ENCODE data around the gene GBP3. TPM values are rescaled to one million over a fixed set of nuclear protein-coding genes. Genes with fewer than 3 reads are reported as not detected.

Gene GBP3
- total RNA-seq, 2 donors from 2014 or later = 8.0 to 8.2 TPM

DNA sequence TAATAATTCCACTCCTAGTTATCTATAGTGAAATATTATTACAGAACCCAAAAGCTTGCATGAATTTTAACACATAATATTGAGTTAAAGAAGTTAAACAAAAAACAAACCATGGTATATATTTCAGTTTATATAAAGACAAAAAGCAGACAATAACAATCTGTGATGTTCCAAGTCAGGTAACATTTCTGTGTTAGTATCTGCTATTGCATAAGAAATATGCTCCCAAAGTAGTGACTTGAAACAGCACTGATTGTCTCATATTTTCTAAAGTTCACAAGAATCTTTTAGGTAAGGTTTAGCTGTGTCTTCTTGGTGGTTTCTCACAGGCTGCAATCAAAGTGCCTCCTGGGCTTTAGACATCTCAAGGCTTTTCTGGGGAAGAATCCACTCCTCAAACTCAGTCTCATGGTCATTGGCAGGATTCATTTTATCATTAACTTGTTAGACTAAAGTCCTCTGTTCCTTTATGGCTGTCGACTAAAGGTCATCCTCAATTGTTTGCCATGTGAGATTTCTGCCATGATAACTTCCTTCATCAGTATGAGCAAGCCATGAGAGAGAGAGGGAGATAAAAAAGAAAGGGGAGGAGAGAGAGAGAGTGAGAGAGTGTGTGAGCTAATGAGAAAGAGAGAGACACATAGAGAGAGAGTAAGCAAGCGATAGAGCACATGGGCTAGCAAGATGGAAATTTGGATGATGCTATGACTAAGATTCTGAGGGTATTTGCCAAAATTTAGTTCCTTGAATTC lies 22.5 kb upstream of the GBP3 start:
- ATAC-seq (no peak), DNase-seq (no peak)
- no peak overlapping the region for H3K4me3 ChIP-seq
- no peaks in the 10 kb centered on the region for H3K4me1 ChIP-seq
- no peaks in the 10 kb centered on the region for H3K9me3 ChIP-seq
- WGBS, 2 donors = 38 to 46% methylated on average over 2 of the region's 2 CpGs
- TF ChIP-seq POLR2A (IDR thresholded peaks at IDR 0.05) = no peak
- TF ChIP-seq, protein P1, sequence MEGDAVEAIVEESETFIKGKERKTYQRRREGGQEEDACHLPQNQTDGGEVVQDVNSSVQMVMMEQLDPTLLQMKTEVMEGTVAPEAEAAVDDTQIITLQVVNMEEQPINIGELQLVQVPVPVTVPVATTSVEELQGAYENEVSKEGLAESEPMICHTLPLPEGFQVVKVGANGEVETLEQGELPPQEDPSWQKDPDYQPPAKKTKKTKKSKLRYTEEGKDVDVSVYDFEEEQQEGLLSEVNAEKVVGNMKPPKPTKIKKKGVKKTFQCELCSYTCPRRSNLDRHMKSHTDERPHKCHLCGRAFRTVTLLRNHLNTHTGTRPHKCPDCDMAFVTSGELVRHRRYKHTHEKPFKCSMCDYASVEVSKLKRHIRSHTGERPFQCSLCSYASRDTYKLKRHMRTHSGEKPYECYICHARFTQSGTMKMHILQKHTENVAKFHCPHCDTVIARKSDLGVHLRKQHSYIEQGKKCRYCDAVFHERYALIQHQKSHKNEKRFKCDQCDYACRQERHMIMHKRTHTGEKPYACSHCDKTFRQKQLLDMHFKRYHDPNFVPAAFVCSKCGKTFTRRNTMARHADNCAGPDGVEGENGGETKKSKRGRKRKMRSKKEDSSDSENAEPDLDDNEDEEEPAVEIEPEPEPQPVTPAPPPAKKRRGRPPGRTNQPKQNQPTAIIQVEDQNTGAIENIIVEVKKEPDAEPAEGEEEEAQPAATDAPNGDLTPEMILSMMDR (IDR thresholded peaks at IDR 0.05) = no peak
- H3K27me3 ChIP-seq = no peaks in the 10 kb centered on the region
- intact Hi-C loops (cut with DNase I) = no loop called here
- no peaks in the 10 kb centered on the region for H3K36me3 ChIP-seq (replicated peaks in 1 of 2; ENCODE audit: insufficient read depth in 1 of 2, low read depth in 2 of 2)
- no peak overlapping the region for H3K27ac ChIP-seq

DNA sequence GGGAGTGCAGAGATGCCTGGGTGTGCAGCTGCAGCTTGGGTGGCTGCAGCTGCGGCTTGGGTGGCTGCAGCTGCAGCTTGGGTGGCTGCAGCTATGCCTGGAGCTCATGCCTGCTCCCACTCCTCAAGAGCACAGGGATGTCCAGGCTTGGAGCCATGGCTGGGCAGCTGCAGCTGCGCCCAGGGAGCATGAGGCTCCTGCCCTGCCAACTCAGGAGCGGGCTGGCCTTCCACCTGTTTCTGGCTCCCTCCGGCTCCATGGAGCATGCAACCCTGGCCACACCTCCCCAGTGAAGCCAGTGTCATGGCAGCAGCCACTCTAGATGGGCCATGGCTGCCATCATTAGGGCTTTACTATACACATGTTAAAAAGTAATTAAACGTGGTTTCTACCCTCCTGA lies 21.3 kb upstream of the GBP3 start:
- Histone ChIP-seq H3K4me3 (no peak overlapping the region), H3K36me3 (replicated peaks in 1 of 2; ENCODE audit: insufficient read depth in 1 of 2, low read depth in 2 of 2) (no peaks in the 10 kb centered on the region), H3K27me3 (no peaks in the 10 kb centered on the region), H3K27ac (no peak overlapping the region), H3K9me3 (no peaks in the 10 kb centered on the region), H3K4me1 (no peaks in the 10 kb centered on the region)
- no peak for TF ChIP-seq POLR2A (IDR thresholded peaks at IDR 0.05)
- TF ChIP-seq, protein P1 (IDR thresholded peaks at IDR 0.05) = no peak
- ATAC-seq (no peak), DNase-seq (no peak)
- intact Hi-C loops (cut with DNase I) = no loop called here
- WGBS, 2 donors = 80 to 82% methylated on average over 3 to 5 of the region's 5 CpGs

DNA sequence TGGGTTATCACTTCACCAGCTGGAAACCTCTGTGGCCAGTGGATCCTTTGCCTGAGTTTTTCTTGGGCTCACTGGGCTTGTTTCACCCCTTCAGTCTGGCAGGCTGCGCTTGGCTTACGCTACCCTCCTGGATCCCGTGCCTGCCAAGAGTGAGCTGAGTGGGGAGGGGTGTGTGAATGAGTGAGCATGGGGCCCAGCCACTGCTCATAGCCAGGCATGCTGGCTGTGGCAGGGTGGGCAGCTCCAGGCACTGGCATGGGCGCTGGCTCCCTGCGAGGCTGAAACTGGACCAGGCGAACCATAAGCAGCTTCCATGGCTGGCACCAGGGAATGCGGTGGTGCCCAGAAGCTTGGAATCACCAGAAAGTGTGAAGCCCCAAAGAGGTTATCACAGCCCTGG lies 19.8 kb upstream of the GBP3 start:
- no peak overlapping the region for H3K27ac ChIP-seq
- H3K4me3 ChIP-seq = no peak overlapping the region
- no peak for DNase-seq
- WGBS, 2 donors = 92 to 96% methylated on average over 7 of the region's 7 CpGs
- H3K36me3 ChIP-seq (replicated peaks in 1 of 2; ENCODE audit: insufficient read depth in 1 of 2, low read depth in 2 of 2) = no peaks in the 10 kb centered on the region
- TF ChIP-seq, protein P1 (IDR thresholded peaks at IDR 0.05) = no peak
- no peak for TF ChIP-seq POLR2A (IDR thresholded peaks at IDR 0.05)
- H3K27me3 ChIP-seq = no peaks in the 10 kb centered on the region
- intact Hi-C loops (cut with DNase I) = no loop called here
- no peaks in the 10 kb centered on the region for H3K9me3 ChIP-seq
- no peak for ATAC-seq
- H3K4me1 ChIP-seq = no peaks in the 10 kb centered on the region

DNA sequence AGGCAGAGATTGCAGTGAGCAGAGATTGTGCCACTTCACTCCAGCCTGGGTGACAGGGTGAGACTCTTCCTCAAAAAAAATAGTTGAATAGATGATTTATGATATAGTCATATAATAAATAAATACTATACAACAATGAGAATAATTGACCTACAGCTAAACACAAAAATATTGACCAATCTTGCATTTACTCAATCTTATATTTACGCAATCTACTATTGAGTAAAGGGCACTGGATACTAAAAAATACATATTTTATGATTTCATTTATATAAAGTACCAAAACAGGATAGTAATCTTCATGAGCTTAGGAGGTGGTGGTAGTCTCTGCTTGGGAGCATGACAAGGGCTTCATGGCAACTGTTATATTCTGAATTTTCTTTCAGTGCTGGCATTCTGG lies 19.1 kb upstream of the GBP3 start:
- Histone ChIP-seq H3K4me1 (no peaks in the 10 kb centered on the region), H3K36me3 (replicated peaks in 1 of 2; ENCODE audit: insufficient read depth in 1 of 2, low read depth in 2 of 2) (no peaks in the 10 kb centered on the region), H3K4me3 (no peak overlapping the region), H3K27me3 (no peaks in the 10 kb centered on the region), H3K9me3 (no peaks in the 10 kb centered on the region), H3K27ac (no peak overlapping the region)
- intact Hi-C loops (cut with DNase I) = no loop called here
- no peak for DNase-seq
- no peak for ATAC-seq
- 91 to 92% methylated on average over 1 of the region's 1 CpG for WGBS, 2 donors
- TF ChIP-seq POLR2A (IDR thresholded peaks at IDR 0.05) = no peak
- TF ChIP-seq, protein P1 (IDR thresholded peaks at IDR 0.05) = no peak

DNA sequence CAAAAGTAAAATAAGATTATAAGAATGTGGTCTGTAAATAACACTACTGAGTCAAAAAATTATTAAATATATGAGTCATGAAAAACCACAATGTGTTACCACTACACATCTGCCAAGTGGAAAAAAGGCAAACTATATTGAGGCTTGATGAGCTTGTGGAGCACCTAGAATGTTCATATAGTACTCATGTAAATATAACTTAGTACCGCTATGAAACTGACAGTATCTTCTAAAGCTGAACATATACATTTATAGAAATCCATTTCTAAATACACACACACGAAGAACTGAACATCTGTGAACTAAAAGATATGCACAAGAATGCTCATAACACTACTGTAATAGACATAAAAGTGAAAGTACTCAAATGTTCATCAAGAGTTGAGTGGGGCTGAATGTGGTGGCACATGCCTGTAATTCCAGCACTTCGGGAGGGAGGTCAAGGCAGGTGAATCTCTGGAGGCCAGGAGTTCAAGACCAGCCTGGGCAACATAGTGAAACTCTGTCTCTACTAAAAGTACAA lies 18.5 kb upstream of the GBP3 start:
- Histone ChIP-seq H3K36me3 (replicated peaks in 1 of 2; ENCODE audit: insufficient read depth in 1 of 2, low read depth in 2 of 2) (no peaks in the 10 kb centered on the region), H3K4me1 (no peaks in the 10 kb centered on the region), H3K27me3 (no peaks in the 10 kb centered on the region), H3K27ac (no peak overlapping the region), H3K4me3 (no peak overlapping the region), H3K9me3 (no peaks in the 10 kb centered on the region)
- WGBS, 2 donors = 66 to 74% methylated on average over 3 of the region's 3 CpGs
- ATAC-seq (no peak), DNase-seq (no peak)
- intact Hi-C loops (cut with DNase I) = no loop called here
- TF ChIP-seq, protein P1 (IDR thresholded peaks at IDR 0.05) = no peak
- TF ChIP-seq POLR2A (IDR thresholded peaks at IDR 0.05) = no peak
